ENCODE results near the gene PXT1. TPM values are rescaled to one million over a fixed set of nuclear protein-coding genes. Genes with fewer than 3 reads are reported as not detected.
A peak's percentile ranks its signal among the peaks of the same experiment; 100 is the strongest.
"Not testable (repeated sequence)": the region's sequence is repeated elsewhere in the genome, so short reads cannot be mapped to it uniquely, and the experiment has no call there.

PXT1 gene
- total RNA-seq, 1 donor from 2014 or later: 0.18 TPM

- ATAC-seq; intact Hi-C loops (cut with DNase I); DNase-seq (ENCODE audit: low spot score): not testable (repeated sequence)
Measured at GRCh38 chr6:36449173-36449572, 6.5 kb upstream of the PXT1 start.

GRCh38 chr6:36445621-36446020, 3.0 kb upstream of the PXT1 start:
- no peak for ATAC-seq
- intact Hi-C loops (cut with DNase I): no loop called here
- DNase-seq (ENCODE audit: low spot score): no peak

GRCh38 chr6:36444470-36444869, 1.8 kb upstream of the PXT1 start:
- intact Hi-C loops (cut with DNase I): no loop called here
- no peak for DNase-seq (ENCODE audit: low spot score)
- ATAC-seq: no peak

- DNase-seq (ENCODE audit: low spot score) (no peak), ATAC-seq (no peak)
- intact Hi-C loops (cut with DNase I): no loop called here
Measured at GRCh38 chr6:36443471-36444428, 1.1 kb upstream of the PXT1 start.

- DNase-seq (ENCODE audit: low spot score) (no peak), ATAC-seq (no peak)
- intact Hi-C loops (cut with DNase I): no loop called here
Measured at GRCh38 chr6:36442103-36442670, 467 bp downstream of the PXT1 start.

- peak; percentile 94 for DNase-seq (ENCODE audit: low spot score)
- ATAC-seq: peak; percentile 96
- intact Hi-C loops (cut with DNase I): no loop called here
Measured at GRCh38 chr6:36441307-36441894, 1.3 kb downstream of the PXT1 start.

- no peak for ATAC-seq
- DNase-seq (ENCODE audit: low spot score): no peak
- intact Hi-C loops (cut with DNase I): no loop called here
Measured at GRCh38 chr6:36436466-36436865, 6.2 kb downstream of the PXT1 start.

- peak; percentile 65 for ATAC-seq
- no peak for DNase-seq (ENCODE audit: low spot score)
- intact Hi-C loops (cut with DNase I): no loop called here
Measured at GRCh38 chr6:36432151-36432671, 10.4 kb downstream of the PXT1 start.

GRCh38 chr6:36431197-36431596, 11.5 kb downstream of the PXT1 start:
- DNase-seq (ENCODE audit: low spot score) (no peak), ATAC-seq (no peak)
- intact Hi-C loops (cut with DNase I): no loop called here

GRCh38 chr6:36430351-36430750, 12.3 kb downstream of the PXT1 start:
- no peak for ATAC-seq
- intact Hi-C loops (cut with DNase I): no loop called here
- no peak for DNase-seq (ENCODE audit: low spot score)

- intact Hi-C loops (cut with DNase I): no loop called here
- ATAC-seq (no peak), DNase-seq (ENCODE audit: low spot score) (no peak)
Measured at GRCh38 chr6:36428911-36429310, 13.7 kb downstream of the PXT1 start.

- intact Hi-C loops (cut with DNase I): no loop called here
- ATAC-seq (no peak), DNase-seq (ENCODE audit: low spot score) (no peak)
Measured at GRCh38 chr6:36426622-36427021, 16.0 kb downstream of the PXT1 start.

GRCh38 chr6:36423101-36423824, 19.4 kb downstream of the PXT1 start:
- ATAC-seq: peak; percentile 100
- DNase-seq (ENCODE audit: low spot score): peak; percentile 99
- intact Hi-C loops (cut with DNase I): no loop called here

- intact Hi-C loops (cut with DNase I): no loop called here
- ATAC-seq (peak; percentile 6), DNase-seq (ENCODE audit: low spot score) (no peak)
Measured at GRCh38 chr6:36422714-36423100, 19.9 kb downstream of the PXT1 start.

GRCh38 chr6:36419310-36419709, 23.3 kb downstream of the PXT1 start:
- DNase-seq (ENCODE audit: low spot score): no peak
- intact Hi-C loops (cut with DNase I): no loop called here
- ATAC-seq: no peak

GRCh38 chr6:36418558-36418957, 24.1 kb downstream of the PXT1 start:
- intact Hi-C loops (cut with DNase I): no loop called here
- ATAC-seq (no peak), DNase-seq (ENCODE audit: low spot score) (no peak)

GRCh38 chr6:36414481-36414880, 28.2 kb downstream of the PXT1 start:
- no peak for DNase-seq (ENCODE audit: low spot score)
- intact Hi-C loops (cut with DNase I): no loop called here
- ATAC-seq: no peak

- ATAC-seq (no peak), DNase-seq (ENCODE audit: low spot score) (no peak)
- intact Hi-C loops (cut with DNase I): no loop called here
Measured at GRCh38 chr6:36413489-36414480, 28.9 kb downstream of the PXT1 start.

Measured in sciatic nerve (tissue), 2 donors.